Gastroesophageal sphincter (tissue), 3 donors: ENCODE data around the gene LMF1.

Source experiments
- CTCF ChIP-seq, 4 experiments: fragments of 200-600 bp in 2 of 4; fragments of 450-650 bp in 2 of 4; sonication (generic) in 1 of 4; IDR thresholded peaks; one replicate each; pipeline ENCODE4 v1.5.1; 2017 to 2019; ENCODE audit warnings: antibody characterized with exemption in 4 of 4, mild to moderate bottlenecking in 2 of 4, moderate library complexity in 2 of 4
- EP300 ChIP-seq: sonication (generic); formaldehyde crosslinking; IDR thresholded peaks from one replicate; pipeline ENCODE4 v1.6.1; 2017; ENCODE audit warnings: antibody characterized with exemption, mild to moderate bottlenecking
- POLR2A ChIP-seq, 2 donors: fragments of 450-650 bp; IDR thresholded peaks; one replicate each; pipeline ENCODE4 v1.6.1; 2017; ENCODE audit warnings: antibody characterized with exemption in 2 of 2, mild to moderate bottlenecking in 2 of 2, moderate library complexity in 1 of 2
- POLR2AphosphoS5 ChIP-seq: sonication (generic); formaldehyde crosslinking; IDR thresholded peaks from one replicate; pipeline ENCODE4 v1.6.1; 2017; ENCODE audit warnings: antibody characterized with exemption

DNA sequence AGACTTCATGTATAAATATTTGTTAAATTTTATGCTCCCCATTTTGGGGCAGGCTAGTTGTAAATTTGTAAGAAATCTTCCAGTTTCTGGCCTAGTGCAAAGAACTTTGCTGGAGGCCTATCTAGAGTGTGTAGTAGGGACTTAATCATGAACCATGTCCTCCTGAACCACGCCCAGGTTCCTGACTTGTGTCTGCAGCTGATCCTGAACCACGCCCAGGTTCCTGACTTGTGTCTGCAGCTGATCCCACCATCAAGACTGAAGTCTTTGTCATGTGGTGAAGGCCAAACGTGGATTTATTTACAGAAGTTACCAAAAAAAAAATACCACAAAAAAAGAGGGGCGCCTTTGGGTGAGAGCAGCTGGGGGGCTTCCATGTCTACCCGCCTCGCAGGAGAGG, 33.1 kb downstream of the LMF1 start:
- TF ChIP-seq CTCF (IDR thresholded peaks at IDR 0.05) (no peak), EP300 (no peak), POLR2A (IDR thresholded peaks at IDR 0.05) (no peak), POLR2AphosphoS5 (no peak)
